Heart left ventricle (tissue), 13 donors: ENCODE measurements around the gene MGLL.

Source experiments
- CTCF ChIP-seq, 12 donors: fragments of 200-600 bp; sonication (generic) in 4 of 12; IDR thresholded peaks; one replicate each; pipeline versions ENCODE4 v1.5.0 to v1.8.0; 2018 to 2022; ENCODE audit warnings: antibody characterized with exemption in 12 of 12, mild to moderate bottlenecking in 5 of 12
- POLR2A ChIP-seq, 2 donors: fragments of 450-650 bp; IDR thresholded peaks; one replicate each; pipeline ENCODE4 v1.6.1; 2017; ENCODE audit warnings: antibody characterized with exemption in 2 of 2, mild to moderate bottlenecking in 2 of 2, moderate library complexity in 2 of 2
- donor health status: ischemic (EF 13 %, LVEDD 7.1; RV severe dilation, severe dysfunction).
- donor health status: DM: no; HTN: yes; CAD: no.
- donor health status: DM: no; HTN: no; CAD: no.
- donor health status: ischemic (EF 25% LVEDD 6.9; RV normal size, moderate dysfunction).
- donor health status: ischemic (EF 25% LVEDD 5.7; RV mildly dilated, moderate dysfunction).
- donor health status: ischemic (EF 35%, LVEDD 5.7; RV mildly dilated, moderate dysfunction).
- donor health status: nonischemic (EF 11% LVEDD 7.7; RV severe dilation, severe dysfunction).
- donor health status: DM: yes; HTN: yes; CAD: no.
- donor health status: PGD.
- donor health status: ischemic (EF 29% LVEDD 5.4; RV normal size, mild dysfunction).
- donor health status: nonischemic (EF 23%, LVEDD 6.1; RV moderate dilation, normal function).

- TF ChIP-seq POLR2A (IDR thresholded peaks at IDR 0.05) (no peak), CTCF (IDR thresholded peaks at IDR 0.05) (no peak)
These were observed 48.4 kb downstream of the MGLL start for GRCh38 chr3:127773752-127774395.
